A549 treated with Mapracorat at 1 μM for 4 hours (cell line): ENCODE results near the gene TLL2. TPM values are rescaled to one million over a fixed set of nuclear protein-coding genes. Genes with fewer than 3 reads are reported as not detected.

ENCODE experiments used
- total RNA-seq: library from RNA; stranded (reverse); fragments of 200-300 nt; extraction: Qiagen RNA extraction; gene quantifications from 5 replicates; pipeline ENCODE4 v1.2.3, GENCODE V29; 2022

The TLL2 gene
- total RNA-seq, result 0.06 to 0.15 TPM (median 0.12 TPM) in 5 replicates

GRCh38 chr10:96513698-96514561 lies at the start of gene TLL2:
TSS of gene TLL2 (minus strand) at chr10:96513926. CDS start at chr10:96513685, 241 bp downstream.

GRCh38 chr10:96358851-96359540 lies 154.7 kb downstream of the TLL2 start, which contains the start of gene OPALIN:
TSS of gene OPALIN (minus strand) at chr10:96359002. CDS start at chr10:96358896, 106 bp downstream.

Other genes starting within 250 kb of the TLL2 start
- gene BLNK, start 242.4 kb downstream of the TLL2 start, total RNA-seq, result 0.07 TPM in 1 of 5 replicates, not detected in the others
- gene DNTT, start 209.5 kb downstream of the TLL2 start, total RNA-seq, result 0.06 TPM in 1 of 5 replicates, not detected in the others
- not detected in 5 replicates for gene OPALIN, start 154.9 kb downstream of the TLL2 start, total RNA-seq
- 53.6 to 85.4 TPM (median 80.7 TPM) in 5 replicates for gene TM9SF3, start 73.1 kb upstream of the TLL2 start, total RNA-seq
- gene PIK3AP1, start 206.6 kb upstream of the TLL2 start, total RNA-seq, result 0.56 to 1.5 TPM (median 0.64 TPM) in 5 replicates